HUES48 (cell line): ENCODE results near the gene FTO.

Experiments used
- H3K27ac ChIP-seq: one replicate; pipeline ENCODE4 v1.7.0; 2013; ENCODE audit warnings: low read depth, low read length, inconsistent platforms
- H3K27me3 ChIP-seq: 2 replicates; pipeline ENCODE4 v1.6.1; 2013; ENCODE audit warnings: mild to moderate bottlenecking, low read length; ENCODE audit not compliant: control insufficient read depth, insufficient read depth
- H3K36me3 ChIP-seq: 2 replicates; pipeline ENCODE4 v1.6.1; 2013; ENCODE audit warnings: low read length; ENCODE audit not compliant: control insufficient read depth, insufficient read depth
- H3K4me1 ChIP-seq: 2 replicates; pipeline ENCODE4 v1.6.1; 2013; ENCODE audit warnings: mild to moderate bottlenecking, low read length; ENCODE audit not compliant: control insufficient read depth, insufficient read depth
- H3K4me3 ChIP-seq: 2 replicates; pipeline ENCODE4 v1.5.1; 2013; ENCODE audit warnings: mild to moderate bottlenecking, low read depth, low read length
- H3K9ac ChIP-seq: 2 replicates; pipeline ENCODE4 v1.6.1; 2013; ENCODE audit warnings: mild to moderate bottlenecking, low read depth, low read length, moderate library complexity
- H3K9me3 ChIP-seq: 2 replicates; pipeline ENCODE4 v1.6.1; 2013; ENCODE audit warnings: low read length; ENCODE audit not compliant: control insufficient read depth, insufficient read depth

FTO gene

DNA sequence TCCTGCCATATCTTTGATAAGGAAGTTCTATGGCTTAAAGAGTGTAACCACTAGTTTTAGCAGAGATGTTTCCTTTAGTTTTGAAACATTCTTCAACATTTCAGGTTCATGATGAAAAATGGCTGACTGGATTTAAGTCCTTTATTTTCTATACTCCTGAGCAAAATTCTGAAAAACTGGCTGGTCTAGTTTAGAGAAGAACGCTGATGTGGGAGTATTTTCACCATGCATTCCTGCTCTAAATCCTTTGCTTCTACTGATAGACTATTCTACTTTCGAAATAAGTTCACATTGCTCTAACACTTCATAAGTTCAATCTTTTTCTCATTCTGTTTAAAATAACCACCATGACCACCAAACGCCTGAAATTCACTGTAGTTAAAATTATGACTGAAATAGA, 281.9 kb downstream of the FTO start:
- Histone ChIP-seq H3K36me3 (no peaks in the 10 kb centered on the region), H3K4me3 (no peak overlapping the region), H3K27ac (no peak overlapping the region), H3K9ac (no peak overlapping the region), H3K9me3 (no peaks in the 10 kb centered on the region), H3K27me3 (no peaks in the 10 kb centered on the region), H3K4me1 (peaks cover 8% of the 10 kb centered on the region)

DNA sequence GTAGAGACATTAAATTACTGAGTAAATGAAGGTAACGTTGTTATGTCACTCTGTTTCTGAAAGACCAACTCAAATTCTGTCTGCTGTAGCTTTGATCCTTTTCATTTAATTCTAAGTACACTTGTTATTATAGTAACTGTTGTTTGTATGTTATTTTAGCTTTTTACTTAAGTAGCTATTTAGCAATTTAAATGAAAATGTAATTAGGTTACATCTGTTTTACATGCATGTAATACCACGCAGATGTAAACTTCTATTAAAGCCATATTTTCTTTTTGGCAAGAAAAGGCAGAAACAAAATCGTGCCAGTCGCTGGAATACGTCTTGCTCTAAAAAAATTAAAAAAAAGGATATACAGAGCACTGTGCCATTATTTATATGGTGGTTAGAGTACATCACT, 282.8 kb downstream of the FTO start:
- no peaks in the 10 kb centered on the region for H3K36me3 ChIP-seq
- peaks cover 18% of the 10 kb centered on the region for H3K4me1 ChIP-seq
- H3K27ac ChIP-seq: no peak overlapping the region
- H3K9ac ChIP-seq: no peak overlapping the region
- no peaks in the 10 kb centered on the region for H3K27me3 ChIP-seq
- no peak overlapping the region for H3K4me3 ChIP-seq
- no peaks in the 10 kb centered on the region for H3K9me3 ChIP-seq

DNA sequence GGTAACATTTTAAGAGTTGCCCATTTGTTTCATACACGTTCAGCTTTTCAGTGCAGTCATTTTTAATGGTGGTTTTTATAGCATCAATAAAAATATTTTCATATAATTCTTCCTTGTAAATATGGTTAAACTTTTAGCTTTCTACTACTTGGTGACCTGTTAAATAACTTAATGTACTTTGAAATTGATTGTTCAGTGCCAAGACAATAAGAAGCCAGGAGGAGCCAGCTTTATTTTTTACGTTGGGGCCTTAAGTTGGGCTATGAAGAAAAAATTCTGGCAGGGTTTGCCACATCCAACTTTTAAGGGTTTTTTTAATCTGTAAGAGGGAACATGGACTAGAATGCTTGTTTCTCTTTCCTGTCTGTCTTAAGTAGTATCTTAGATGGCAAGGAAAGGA, 284.2 kb downstream of the FTO start:
- H3K4me1 ChIP-seq: peaks cover 18% of the 10 kb centered on the region
- no peak overlapping the region for H3K27ac ChIP-seq
- H3K36me3 ChIP-seq: no peaks in the 10 kb centered on the region
- no peaks in the 10 kb centered on the region for H3K27me3 ChIP-seq
- no peak overlapping the region for H3K4me3 ChIP-seq
- no peaks in the 10 kb centered on the region for H3K9me3 ChIP-seq
- no peak overlapping the region for H3K9ac ChIP-seq

DNA sequence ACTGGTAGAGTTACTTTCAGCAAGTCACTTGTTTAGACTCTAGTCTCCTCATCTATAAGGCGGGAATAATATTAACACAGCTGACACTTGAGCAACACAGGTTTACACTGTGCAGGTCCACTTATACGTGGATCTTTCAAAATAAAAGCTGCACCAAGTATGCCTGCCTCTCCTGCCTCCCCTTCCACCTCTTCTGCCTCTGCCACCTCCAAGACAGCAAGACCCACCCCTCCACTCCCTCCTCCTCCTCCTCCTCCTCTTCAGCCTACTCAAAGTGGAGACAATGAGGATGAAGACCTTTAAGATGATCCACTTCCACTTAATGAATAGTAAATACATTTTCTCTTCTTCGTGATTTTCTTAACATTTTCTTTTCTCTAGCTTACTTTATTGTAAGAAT, 285.6 kb downstream of the FTO start:
- Histone ChIP-seq H3K27ac (no peak overlapping the region), H3K9ac (no peak overlapping the region), H3K9me3 (no peaks in the 10 kb centered on the region), H3K36me3 (no peaks in the 10 kb centered on the region), H3K27me3 (no peaks in the 10 kb centered on the region), H3K4me3 (no peak overlapping the region), H3K4me1 (peaks cover 18% of the 10 kb centered on the region)

DNA sequence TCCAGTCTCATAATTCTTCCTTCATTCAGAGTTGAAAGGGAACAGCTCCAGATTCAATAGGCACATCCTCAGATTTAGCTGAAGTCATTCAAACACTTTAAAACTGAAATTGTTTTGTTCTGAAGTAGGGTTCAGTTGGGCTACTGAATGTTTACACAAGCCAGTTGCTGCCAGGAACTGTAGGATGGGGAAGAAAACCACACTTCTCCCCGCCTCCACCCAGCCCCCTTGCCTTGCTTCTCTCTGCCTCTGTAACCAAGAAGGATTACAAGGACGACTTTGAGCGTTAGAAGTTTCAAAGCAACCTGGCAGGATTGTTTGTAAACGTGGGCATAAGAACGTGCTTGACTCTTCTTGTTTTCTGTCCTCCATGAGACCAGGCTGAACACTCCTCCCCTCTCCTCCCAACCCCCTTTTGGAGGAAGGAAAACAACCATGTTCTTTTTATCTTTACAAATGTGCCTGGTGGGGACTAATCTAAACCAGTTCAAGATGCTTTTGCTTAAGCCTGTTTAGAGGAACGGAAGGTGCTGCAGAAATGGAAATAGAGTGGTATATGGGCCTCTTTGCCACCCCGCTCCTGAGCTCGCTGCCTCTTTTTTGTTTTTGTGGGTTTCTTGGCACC, 287.9 kb downstream of the FTO start:
- Histone ChIP-seq H3K36me3 (no peaks in the 10 kb centered on the region), H3K9ac (no peak overlapping the region), H3K9me3 (no peaks in the 10 kb centered on the region), H3K4me1 (peaks cover 18% of the 10 kb centered on the region), H3K4me3 (no peak overlapping the region), H3K27me3 (no peaks in the 10 kb centered on the region), H3K27ac (peak overlapping the region; percentile 44)

DNA sequence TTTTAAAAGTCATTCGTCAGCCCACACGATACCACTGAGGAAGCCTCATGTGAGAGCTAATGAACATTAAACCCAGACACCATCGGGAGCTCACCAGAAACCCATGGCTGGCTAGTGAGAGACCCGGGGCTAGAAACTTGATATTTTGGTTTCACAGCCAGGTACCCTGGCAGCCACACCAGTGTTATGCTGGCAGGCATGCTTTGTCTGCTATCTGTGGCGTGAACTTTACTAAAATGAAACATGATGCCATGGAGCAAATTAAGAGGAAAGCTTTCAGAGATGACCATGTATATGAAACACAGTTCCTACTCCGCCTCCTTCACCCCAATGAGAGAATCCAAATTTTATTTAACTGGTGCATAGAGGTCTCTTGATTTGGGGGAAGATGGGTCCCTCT, 291.4 kb downstream of the FTO start:
- Histone ChIP-seq H3K36me3 (no peaks in the 10 kb centered on the region), H3K9me3 (no peaks in the 10 kb centered on the region), H3K4me3 (no peak overlapping the region), H3K27ac (no peak overlapping the region), H3K9ac (no peak overlapping the region), H3K27me3 (no peaks in the 10 kb centered on the region), H3K4me1 (peaks cover 18% of the 10 kb centered on the region)

DNA sequence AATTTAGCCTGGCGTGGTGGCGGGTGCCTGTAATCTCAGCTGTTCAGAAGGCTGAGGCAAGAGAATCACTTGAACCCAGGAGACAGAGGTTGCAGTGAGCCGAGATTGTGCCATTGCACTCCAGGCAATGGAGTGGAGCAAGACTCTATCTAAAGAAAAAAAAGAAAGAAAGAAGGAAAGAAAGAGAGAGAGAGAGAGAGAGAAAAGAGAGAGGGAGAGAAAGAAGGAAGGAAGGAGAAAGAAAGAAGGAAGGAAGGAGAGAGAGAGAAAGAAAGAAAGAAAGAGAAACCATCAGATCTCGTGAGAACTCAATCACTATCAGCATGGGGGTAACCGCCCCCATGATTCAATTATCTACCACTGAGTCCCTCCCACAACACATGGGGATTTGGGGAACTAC, 293.0 kb downstream of the FTO start:
- no peaks in the 10 kb centered on the region for H3K27me3 ChIP-seq
- H3K4me1 ChIP-seq: peaks cover 6% of the 10 kb centered on the region
- H3K36me3 ChIP-seq: no peaks in the 10 kb centered on the region
- H3K9me3 ChIP-seq: no peaks in the 10 kb centered on the region
- H3K9ac ChIP-seq: no peak overlapping the region
- H3K27ac ChIP-seq: no peak overlapping the region
- H3K4me3 ChIP-seq: no peak overlapping the region

DNA sequence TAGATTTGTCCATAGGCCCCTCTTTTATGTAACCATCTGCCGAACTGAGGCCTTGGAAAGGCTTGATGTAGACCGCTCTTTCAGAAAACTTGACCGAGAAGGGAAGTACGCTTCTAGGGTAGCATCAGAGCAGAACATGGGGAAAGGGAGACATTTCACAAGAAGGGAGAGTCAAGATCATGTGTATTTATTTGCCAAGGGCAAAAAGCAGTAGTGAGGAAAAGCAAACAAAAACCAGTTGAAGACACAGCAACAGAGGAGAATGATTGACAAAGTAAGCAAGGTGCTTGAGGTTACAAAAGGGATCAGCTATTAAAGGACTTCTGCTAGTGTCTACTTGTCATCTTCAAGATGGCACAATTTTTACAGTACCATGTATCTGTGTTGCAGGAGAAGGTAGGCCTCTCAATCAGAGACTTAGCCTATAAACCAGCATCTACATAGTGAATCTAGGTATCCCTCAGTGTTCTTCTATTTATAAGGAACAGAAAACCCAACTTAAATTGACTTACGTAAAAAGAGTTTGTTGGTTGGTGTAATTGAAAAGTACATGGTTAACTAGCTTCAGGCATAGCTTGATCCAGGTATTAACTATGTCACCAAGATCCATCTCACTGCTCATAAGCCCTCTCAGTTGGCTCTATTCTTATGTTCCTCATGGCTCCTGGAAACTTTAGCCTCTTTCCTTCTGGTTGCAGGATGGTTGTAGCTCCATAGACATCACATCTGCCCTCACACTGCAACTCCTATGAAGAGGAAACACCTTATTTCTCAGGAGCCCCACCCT, 294.3 kb downstream of the FTO start:
- H3K9me3 ChIP-seq: no peaks in the 10 kb centered on the region
- no peaks in the 10 kb centered on the region for H3K36me3 ChIP-seq
- H3K4me3 ChIP-seq: no peak overlapping the region
- no peak overlapping the region for H3K27ac ChIP-seq
- no peaks in the 10 kb centered on the region for H3K27me3 ChIP-seq
- no peak overlapping the region for H3K9ac ChIP-seq
- H3K4me1 ChIP-seq: no peaks in the 10 kb centered on the region

DNA sequence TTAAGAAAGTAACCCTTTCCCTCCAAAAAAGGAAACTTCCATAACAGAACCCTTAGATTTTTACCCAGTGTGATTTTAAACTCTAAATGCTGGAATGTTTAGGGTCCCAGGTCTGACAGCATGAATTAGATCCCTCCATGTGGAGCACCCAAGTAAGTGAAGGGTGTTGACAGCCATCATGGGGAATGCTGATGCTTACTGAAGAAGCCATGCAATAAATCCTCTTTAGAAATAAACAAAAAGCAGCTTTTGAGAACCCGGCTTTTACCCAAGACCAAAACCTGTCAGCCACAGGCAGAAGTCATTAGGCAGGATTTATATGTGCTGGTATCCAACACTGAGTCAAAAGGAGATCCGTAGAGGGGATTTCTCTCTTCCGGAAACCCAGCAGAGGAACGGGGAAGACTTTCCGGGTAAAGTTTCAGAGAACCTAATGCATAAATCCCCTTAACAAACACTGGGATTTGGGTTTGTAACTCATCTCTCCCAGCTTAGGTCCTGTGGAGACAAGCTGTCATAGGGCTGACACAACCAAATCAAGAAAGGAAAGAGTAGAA, 295.1 kb downstream of the FTO start:
- Histone ChIP-seq H3K4me3 (no peak overlapping the region), H3K36me3 (no peaks in the 10 kb centered on the region), H3K27ac (no peak overlapping the region), H3K9me3 (no peaks in the 10 kb centered on the region), H3K9ac (no peak overlapping the region), H3K4me1 (no peaks in the 10 kb centered on the region), H3K27me3 (no peaks in the 10 kb centered on the region)

DNA sequence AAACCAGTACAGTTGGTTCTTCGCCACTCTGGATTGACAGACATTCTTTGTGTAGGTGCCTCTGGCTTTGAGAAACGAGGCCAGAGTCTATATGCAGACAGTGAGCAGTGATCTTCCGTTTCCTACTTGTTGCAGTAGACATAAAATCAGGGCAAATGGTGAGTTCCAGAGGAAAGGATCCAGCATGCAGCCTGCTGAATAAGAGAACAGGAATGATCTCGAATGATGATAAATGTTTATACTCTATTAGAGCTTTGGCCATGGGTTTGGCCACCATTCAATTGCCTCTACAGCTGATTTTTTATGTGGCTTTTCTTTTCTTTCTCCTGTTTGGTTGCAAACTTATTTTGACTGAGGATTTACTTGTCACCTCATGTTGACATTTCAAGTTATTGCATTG, 295.9 kb downstream of the FTO start:
- Histone ChIP-seq H3K4me1 (no peaks in the 10 kb centered on the region), H3K36me3 (no peaks in the 10 kb centered on the region), H3K4me3 (no peak overlapping the region), H3K9me3 (no peaks in the 10 kb centered on the region), H3K9ac (no peak overlapping the region), H3K27ac (no peak overlapping the region), H3K27me3 (no peaks in the 10 kb centered on the region)

DNA sequence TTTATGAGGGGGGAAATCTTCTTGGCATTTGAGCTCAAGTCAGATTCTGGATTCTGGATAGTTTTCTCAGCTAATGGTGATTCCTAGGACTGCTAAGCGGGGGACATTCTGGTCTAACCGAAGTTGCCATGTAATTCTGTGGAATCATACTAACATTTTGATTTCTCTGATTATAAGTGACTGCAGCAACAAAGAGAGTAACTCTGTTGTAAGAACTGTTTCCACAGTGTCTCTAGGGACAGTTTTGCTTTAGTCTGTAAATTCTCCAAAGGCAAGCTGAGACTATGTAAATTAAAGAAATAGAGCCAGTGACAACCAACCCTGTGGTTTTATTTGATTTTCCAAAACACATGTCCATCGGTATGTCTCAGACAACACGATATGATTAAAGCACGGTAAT, 296.4 kb downstream of the FTO start:
- Histone ChIP-seq H3K36me3 (no peaks in the 10 kb centered on the region), H3K9ac (no peak overlapping the region), H3K9me3 (no peaks in the 10 kb centered on the region), H3K27me3 (no peaks in the 10 kb centered on the region), H3K4me3 (no peak overlapping the region), H3K4me1 (no peaks in the 10 kb centered on the region), H3K27ac (no peak overlapping the region)
